H1 (cell line): Measurements from ENCODE around the gene VWA1. TPM values are rescaled to one million over a fixed set of nuclear protein-coding genes. Genes with fewer than 3 reads are reported as not detected.
A peak's percentile ranks its signal among the peaks of the same experiment; 100 is the strongest.
"Not testable (repeated sequence)": the region's sequence is repeated elsewhere in the genome, so short reads cannot be mapped to it uniquely, and the experiment has no call there.

Experiments used
- CTCF ChIA-PET: fragments of 300-600 bp; sonication (Branson Sonifier 250); formaldehyde crosslinking; loops from one replicate; lab custom pipeline; 2021; ENCODE audit not compliant: partially characterized antibody; lab: Charles Lee
- POLR2A ChIA-PET: fragments of 300-600 bp; sonication (Branson Sonifier 250); formaldehyde crosslinking; loops from one replicate; lab custom pipeline; 2021; ENCODE audit warnings: inconsistent platforms; ENCODE audit not compliant: partially characterized antibody; lab: Charles Lee
- DNase-seq, 2 experiments: peaks; one replicate each; pipeline versions ENCODE4 v3.0.0 to v3.0.0-alpha.2; 2010 to 2022; ENCODE audit warnings: low spot score in 2 of 2, low read depth in 1 of 2, mixed read lengths in 1 of 2
- FAIRE-seq: peaks from 2 replicates; lab custom pipeline; 2011; peaks lifted over from hg19 to GRCh38; lab: Jason Lieb, UNC
- H2AFZ ChIP-seq: 2 replicates; pipeline ENCODE4 v1.8.1; 2012; ENCODE audit warnings: low read length, inconsistent platforms
- H2AK5ac ChIP-seq: 2 replicates; pipeline ENCODE4 v1.6.1; 2013; ENCODE audit warnings: low read depth, low read length
- H2BK120ac ChIP-seq: replicated peaks from 2 replicates; pipeline ENCODE3; 2013; ENCODE audit warnings: low read depth, low read length, inconsistent platforms
- H2BK12ac ChIP-seq: 2 replicates; pipeline ENCODE4 v1.6.1; 2013; ENCODE audit warnings: low read depth, low read length
- H2BK15ac ChIP-seq: 2 replicates; pipeline ENCODE4 v1.6.1; 2013; ENCODE audit warnings: low read length
- H2BK20ac ChIP-seq: 2 replicates; pipeline ENCODE4 v1.6.1; 2013; ENCODE audit warnings: low read length
- H2BK5ac ChIP-seq: 2 replicates; pipeline ENCODE4 v1.6.1; 2013; ENCODE audit warnings: low read depth, low read length
- H3K14ac ChIP-seq: 2 replicates; pipeline ENCODE4 v1.6.1; 2013; ENCODE audit warnings: inconsistent platforms; ENCODE audit not compliant: insufficient read length
- H3K18ac ChIP-seq: 2 replicates; pipeline ENCODE4 v1.6.1; 2013; ENCODE audit warnings: low read length; ENCODE audit errors: extremely low read depth
- H3K23ac ChIP-seq: 2 replicates; pipeline ENCODE4 v1.6.1; 2013; ENCODE audit warnings: inconsistent platforms; ENCODE audit not compliant: insufficient read length
- H3K23me2 ChIP-seq: 2 replicates; pipeline ENCODE4 v1.6.1; 2013; ENCODE audit warnings: low read depth, low read length
- H3K27ac ChIP-seq: 2 replicates; pipeline ENCODE4 v1.6.1; 2011; ENCODE audit warnings: low read depth, low read length, inconsistent platforms
- H3K27me3 ChIP-seq, 4 experiments: replicated peaks in 1 of 4; 1 replicate in 1 of 4; 2 replicates in 3 of 4; pipeline versions ENCODE4 v1.6.1 to v1.8.1; 2011 to 2013; ENCODE audit warnings: low read length in 3 of 4, mild to moderate bottlenecking in 3 of 4, inconsistent platforms in 2 of 4, mixed read lengths in 2 of 4, moderate library complexity in 1 of 4; ENCODE audit not compliant: control insufficient read depth in 3 of 4, insufficient read depth in 3 of 4; ENCODE audit errors: extremely low read depth in 1 of 4
- H3K36me3 ChIP-seq, 4 experiments: 2 replicates each; pipeline versions ENCODE4 v1.6.1 to v1.8.1; 2011 to 2013; ENCODE audit warnings: mild to moderate bottlenecking in 4 of 4, low read length in 3 of 4, moderate library complexity in 2 of 4, control low read depth in 1 of 4, inconsistent platforms in 1 of 4; ENCODE audit not compliant: insufficient read depth in 4 of 4, control insufficient read depth in 2 of 4
- H3K4ac ChIP-seq: replicated peaks from 2 replicates; pipeline ENCODE3; 2013; ENCODE audit warnings: low read length, low read depth, mixed read lengths, inconsistent platforms; ENCODE audit not compliant: insufficient read length
- H3K4me1 ChIP-seq, 4 experiments: replicated peaks in 1 of 4; 1 replicate in 1 of 4; 2 replicates in 3 of 4; pipeline versions ENCODE4 v1.6.1 to v1.8.1; 2011 to 2013; ENCODE audit warnings: low read length in 3 of 4, inconsistent platforms in 2 of 4, mixed read lengths in 1 of 4; ENCODE audit not compliant: insufficient read depth in 4 of 4, control insufficient read depth in 3 of 4
- H3K4me2 ChIP-seq, 2 experiments: 2 replicates each; pipeline versions ENCODE4 v1.6.1 to v1.8.1; 2011 to 2013; ENCODE audit warnings: low read depth in 2 of 2, low read length in 2 of 2, control low read depth in 1 of 2, inconsistent platforms in 1 of 2, mild to moderate bottlenecking in 1 of 2; ENCODE audit not compliant: insufficient read depth in 1 of 2
- H3K4me3 ChIP-seq, 4 experiments: fragments of 200-600, 300-600 bp in 1 of 4; sonication (generic), shearing (Covaris generic), sonication (Bioruptor Twin) in 1 of 4; 2 replicates each; pipeline versions ENCODE4 v1.5.1 to v1.8.1; 2011 to 2016; ENCODE audit warnings: low read length in 4 of 4, low read depth in 3 of 4, control low read depth in 2 of 4, inconsistent platforms in 2 of 4, mild to moderate bottlenecking in 2 of 4, mixed read lengths in 1 of 4, moderate library complexity in 1 of 4; ENCODE audit not compliant: insufficient read depth in 2 of 4; ENCODE audit errors: extremely low read depth in 1 of 4
- H3K56ac ChIP-seq: replicated peaks from 2 replicates; pipeline ENCODE3; 2013; ENCODE audit warnings: low read depth, mild to moderate bottlenecking, mixed read lengths, low read length, inconsistent platforms; ENCODE audit not compliant: insufficient read length
- H3K79me1 ChIP-seq: 2 replicates; pipeline ENCODE4 v1.6.1; 2013; ENCODE audit warnings: low read depth, low read length, control low read depth
- H3K79me2 ChIP-seq, 2 experiments: 2 replicates each; pipeline versions ENCODE4 v1.6.1 to v1.8.1; 2012 to 2013; ENCODE audit warnings: low read length in 2 of 2, mild to moderate bottlenecking in 2 of 2, inconsistent platforms in 1 of 2; ENCODE audit not compliant: insufficient read depth in 2 of 2, control insufficient read depth in 1 of 2
- H3K9ac ChIP-seq, 4 experiments: replicated peaks in 1 of 4; 1 replicate in 1 of 4; 2 replicates in 3 of 4; pipeline versions ENCODE4 v1.6.1 to v1.8.1; 2011 to 2013; ENCODE audit warnings: low read depth in 3 of 4, low read length in 3 of 4, control low read depth in 2 of 4, mild to moderate bottlenecking in 2 of 4, moderate library complexity in 2 of 4, inconsistent platforms in 1 of 4; ENCODE audit errors: extremely low read depth in 1 of 4
- H3K9me3 ChIP-seq, 2 experiments: 2 replicates each; pipeline versions ENCODE4 v1.6.1 to v1.8.1; 2012 to 2013; ENCODE audit warnings: mild to moderate bottlenecking in 2 of 2, moderate library complexity in 2 of 2, control low read depth in 1 of 2, inconsistent platforms in 1 of 2, low read depth in 1 of 2, low read length in 1 of 2, mixed read lengths in 1 of 2; ENCODE audit not compliant: insufficient read depth in 2 of 2
- H4K20me1 ChIP-seq, 2 experiments: replicated peaks in 1 of 2; 2 replicates each; pipeline versions ENCODE3 to v1.8.1; 2011 to 2013; ENCODE audit warnings: inconsistent platforms in 2 of 2, low read length in 2 of 2, mild to moderate bottlenecking in 1 of 2; ENCODE audit not compliant: insufficient read depth in 2 of 2, control insufficient read depth in 1 of 2
- H4K5ac ChIP-seq: 2 replicates; pipeline ENCODE4 v1.6.1; 2013; ENCODE audit warnings: low read length, low read depth, mixed read lengths, inconsistent platforms; ENCODE audit not compliant: insufficient read length
- H4K8ac ChIP-seq: 2 replicates; pipeline ENCODE4 v1.8.0; 2013; ENCODE audit warnings: mild to moderate bottlenecking, moderate library complexity, low read length, inconsistent platforms; ENCODE audit not compliant: insufficient read depth; ENCODE audit errors: extremely low read depth
- H4K91ac ChIP-seq: replicated peaks from 2 replicates; pipeline ENCODE3; 2013; ENCODE audit warnings: low read length, mixed read lengths, inconsistent platforms; ENCODE audit not compliant: insufficient read length
- WGBS, 2 experiments: shearing (Covaris generic) in 1 of 2; methylation state at CpG; one replicate each; pipeline versions ENCODE4 v1.1.6 to v1.1.7; 2013 to 2015; ENCODE audit warnings: low lambda C conversion rate in 2 of 2, mixed read lengths in 2 of 2, inconsistent platforms in 1 of 2, low coverage in 1 of 2, missing lambda C conversion rate in 1 of 2; ENCODE audit not compliant: insufficient replicate concordance in 2 of 2, insufficient coverage in 1 of 2, insufficient read length in 1 of 2; ENCODE audit errors: extremely low coverage in 1 of 2, missing lambda C conversion rate in 1 of 2; 5-methylcytosine and 5-hydroxymethylcytosine counted together
- polyA plus RNA-seq, 7 experiments: library from polyadenylated mRNA; depleted of rRNA in 3 of 7; stranded (reverse) in 5 of 7; unstranded in 2 of 7; fragments of >200 nt in 5 of 7; fragments of 200-250 nt in 2 of 7; gene quantifications; 1 replicate in 5 of 7; 2 replicates in 1 of 7; 4 replicates in 1 of 7; pipeline versions ENCODE4 v1.2.1 to v1.2.3, GENCODE V29; 2011 to 2013; ENCODE audit warnings: missing spikeins in 2 of 7, mixed read lengths in 2 of 7
- total RNA-seq: library from RNA; stranded (reverse); fragmentation: NEBNext Ultra II Directional; extraction: Animal tissue kit (Norgen Biotek cat#: 25700); gene quantifications from 2 replicates; pipeline ENCODE4 v1.2.1, GENCODE V29; 2021

The VWA1 gene
- total and polyA plus RNA-seq, 2 of the 8 experiments (the other 6 are each of a cell fraction or from before 2014, with no cell fraction given): 16.0 to 36.6 TPM

GRCh38 chr1:1452365-1452739 is 16.9 kb downstream of the VWA1 start:
- H3K79me2 ChIP-seq, DNase-seq, H3K27me3 ChIP-seq, H3K4me2 ChIP-seq, H3K18ac ChIP-seq, H2BK15ac ChIP-seq, H2AK5ac ChIP-seq, H4K91ac ChIP-seq, H2BK120ac ChIP-seq, H3K4me1 ChIP-seq, H2BK20ac ChIP-seq, H3K79me1 ChIP-seq, H4K5ac ChIP-seq, H3K9me3 ChIP-seq, H4K20me1 ChIP-seq, H3K14ac ChIP-seq, H3K27ac ChIP-seq, H3K23me2 ChIP-seq, FAIRE-seq, H2AFZ ChIP-seq, H2BK12ac ChIP-seq, H3K4ac ChIP-seq, H3K9ac ChIP-seq, H3K23ac ChIP-seq, H3K4me3 ChIP-seq, H3K56ac ChIP-seq, H3K36me3 ChIP-seq, H2BK5ac ChIP-seq: not testable (repeated sequence)
- POLR2A ChIA-PET: interaction anchor here (0.8 to 2.1 kb wide), 5 partner anchors 9 to 50 kb away, joined by 3 to 5 read pairs (median 3); no protein-coding TSS in a partner anchor
- CTCF ChIA-PET: interaction anchor here (0.8 to 2.2 kb wide), 3 partner anchors 10 to 47 kb away, joined by 3 to 5 read pairs (median 5); no protein-coding TSS in a partner anchor
- WGBS, 2 experiments: 89% methylated on average over 6 of the region's 8 CpGs; no CpG with 5 or more reads in 1 of the 2 experiments
- peak overlapping the region; percentile 18; the same call in 1 of the 2 replicates for H4K8ac ChIP-seq
